ENCODE data around the gene ATP5IF1. TPM values are rescaled to one million over a fixed set of nuclear protein-coding genes. Genes with fewer than 3 reads are reported as not detected.

The ATP5IF1 gene
- total and polyA plus RNA-seq, 10 of the 15 experiments (the other 5 are each of a cell fraction or from before 2014, with no cell fraction given) = 253 to 1,210 (median 418) TPM

DNA sequence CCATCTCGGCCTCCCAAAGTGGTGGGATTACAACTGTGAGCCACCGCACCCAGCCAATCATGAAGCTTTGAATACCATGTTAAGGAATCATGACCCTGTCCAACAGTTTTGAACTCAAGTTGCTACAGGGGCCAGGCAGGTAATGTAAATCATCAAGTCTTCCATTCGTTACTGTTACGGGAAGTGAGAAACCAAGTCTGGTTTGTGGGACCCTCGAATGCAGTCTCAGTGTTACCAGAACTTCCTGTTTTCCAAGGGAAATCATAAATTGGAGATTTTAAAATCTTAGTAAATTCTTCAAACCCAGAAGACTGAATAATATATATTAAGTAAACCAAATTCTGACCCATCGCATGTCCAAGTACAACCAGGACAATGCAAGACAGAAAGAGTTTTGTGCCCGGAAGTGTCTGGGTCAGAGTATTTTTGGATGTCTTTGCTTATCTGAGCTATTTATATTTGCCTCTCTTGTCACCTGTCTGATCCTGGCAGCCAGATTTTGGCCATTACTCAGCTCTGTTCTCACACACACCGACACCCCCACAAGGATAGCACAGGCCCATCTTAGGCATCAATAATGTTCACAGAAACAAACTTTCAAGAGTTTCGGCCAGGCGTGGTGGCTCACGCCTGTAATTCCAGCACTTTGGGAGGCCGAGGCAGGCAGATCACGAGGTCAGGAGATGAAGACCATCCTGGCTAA is 8.8 kb downstream of the ATP5IF1 start (continued):
- TF ChIP-seq, protein P1, sequence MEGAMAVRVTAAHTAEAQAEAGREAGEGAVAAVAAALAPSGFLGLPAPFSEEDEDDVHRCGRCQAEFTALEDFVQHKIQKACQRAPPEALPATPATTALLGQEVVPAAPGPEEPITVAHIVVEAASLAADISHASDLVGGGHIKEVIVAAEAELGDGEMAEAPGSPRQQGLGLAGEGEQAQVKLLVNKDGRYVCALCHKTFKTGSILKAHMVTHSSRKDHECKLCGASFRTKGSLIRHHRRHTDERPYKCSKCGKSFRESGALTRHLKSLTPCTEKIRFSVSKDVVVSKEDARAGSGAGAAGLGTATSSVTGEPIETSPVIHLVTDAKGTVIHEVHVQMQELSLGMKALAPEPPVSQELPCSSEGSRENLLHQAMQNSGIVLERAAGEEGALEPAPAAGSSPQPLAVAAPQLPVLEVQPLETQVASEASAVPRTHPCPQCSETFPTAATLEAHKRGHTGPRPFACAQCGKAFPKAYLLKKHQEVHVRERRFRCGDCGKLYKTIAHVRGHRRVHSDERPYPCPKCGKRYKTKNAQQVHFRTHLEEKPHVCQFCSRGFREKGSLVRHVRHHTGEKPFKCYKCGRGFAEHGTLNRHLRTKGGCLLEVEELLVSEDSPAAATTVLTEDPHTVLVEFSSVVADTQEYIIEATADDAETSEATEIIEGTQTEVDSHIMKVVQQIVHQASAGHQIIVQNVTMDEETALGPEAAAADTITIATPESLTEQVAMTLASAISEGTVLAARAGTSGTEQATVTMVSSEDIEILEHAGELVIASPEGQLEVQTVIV (IDR thresholded peaks at IDR 0.05; ENCODE audit: borderline replicate concordance, partially characterized antibody) = no peak
- TF ChIP-seq BRCA1 (IDR thresholded peaks at IDR 0.05; ENCODE audit: low read depth, low read length) = no peak
- no peak for TF ChIP-seq SMAD1 (IDR thresholded peaks at IDR 0.05; ENCODE audit: low read depth, partially characterized antibody)
- TF ChIP-seq, protein P2, sequence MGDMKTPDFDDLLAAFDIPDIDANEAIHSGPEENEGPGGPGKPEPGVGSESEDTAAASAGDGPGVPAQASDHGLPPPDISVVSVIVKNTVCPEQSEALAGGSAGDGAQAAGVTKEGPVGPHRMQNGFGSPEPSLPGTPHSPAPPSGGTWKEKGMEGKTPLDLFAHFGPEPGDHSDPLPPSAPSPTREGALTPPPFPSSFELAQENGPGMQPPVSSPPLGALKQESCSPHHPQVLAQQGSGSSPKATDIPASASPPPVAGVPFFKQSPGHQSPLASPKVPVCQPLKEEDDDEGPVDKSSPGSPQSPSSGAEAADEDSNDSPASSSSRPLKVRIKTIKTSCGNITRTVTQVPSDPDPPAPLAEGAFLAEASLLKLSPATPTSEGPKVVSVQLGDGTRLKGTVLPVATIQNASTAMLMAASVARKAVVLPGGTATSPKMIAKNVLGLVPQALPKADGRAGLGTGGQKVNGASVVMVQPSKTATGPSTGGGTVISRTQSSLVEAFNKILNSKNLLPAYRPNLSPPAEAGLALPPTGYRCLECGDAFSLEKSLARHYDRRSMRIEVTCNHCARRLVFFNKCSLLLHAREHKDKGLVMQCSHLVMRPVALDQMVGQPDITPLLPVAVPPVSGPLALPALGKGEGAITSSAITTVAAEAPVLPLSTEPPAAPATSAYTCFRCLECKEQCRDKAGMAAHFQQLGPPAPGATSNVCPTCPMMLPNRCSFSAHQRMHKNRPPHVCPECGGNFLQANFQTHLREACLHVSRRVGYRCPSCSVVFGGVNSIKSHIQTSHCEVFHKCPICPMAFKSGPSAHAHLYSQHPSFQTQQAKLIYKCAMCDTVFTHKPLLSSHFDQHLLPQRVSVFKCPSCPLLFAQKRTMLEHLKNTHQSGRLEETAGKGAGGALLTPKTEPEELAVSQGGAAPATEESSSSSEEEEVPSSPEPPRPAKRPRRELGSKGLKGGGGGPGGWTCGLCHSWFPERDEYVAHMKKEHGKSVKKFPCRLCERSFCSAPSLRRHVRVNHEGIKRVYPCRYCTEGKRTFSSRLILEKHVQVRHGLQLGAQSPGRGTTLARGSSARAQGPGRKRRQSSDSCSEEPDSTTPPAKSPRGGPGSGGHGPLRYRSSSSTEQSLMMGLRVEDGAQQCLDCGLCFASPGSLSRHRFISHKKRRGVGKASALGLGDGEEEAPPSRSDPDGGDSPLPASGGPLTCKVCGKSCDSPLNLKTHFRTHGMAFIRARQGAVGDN (IDR thresholded peaks at IDR 0.05) = peak; percentile 67; the same call in 1 of the 2 replicates
- peak; percentile 97 for TF ChIP-seq MEF2A (IDR thresholded peaks at IDR 0.05; ENCODE audit: insufficient read depth, low read depth, low read length)
- 0 out of 2 replicates have a peak, but pooled peaks have one; percentile 15 for TF ChIP-seq TCF12 (IDR thresholded peaks at IDR 0.05; ENCODE audit: low read depth, low read length)
- TF ChIP-seq ZZZ3 (IDR thresholded peaks at IDR 0.05; ENCODE audit: control insufficient read depth, insufficient read length, low read depth) = no peak
- TF ChIP-seq CHD1 (IDR thresholded peaks at IDR 0.05; ENCODE audit: low read depth, low read length) = no peak
- TF ChIP-seq CBX5 (IDR thresholded peaks at IDR 0.05; ENCODE audit: low read depth) = peak; percentile 72; the same call in 1 of the 2 replicates
- TF ChIP-seq, protein P3, sequence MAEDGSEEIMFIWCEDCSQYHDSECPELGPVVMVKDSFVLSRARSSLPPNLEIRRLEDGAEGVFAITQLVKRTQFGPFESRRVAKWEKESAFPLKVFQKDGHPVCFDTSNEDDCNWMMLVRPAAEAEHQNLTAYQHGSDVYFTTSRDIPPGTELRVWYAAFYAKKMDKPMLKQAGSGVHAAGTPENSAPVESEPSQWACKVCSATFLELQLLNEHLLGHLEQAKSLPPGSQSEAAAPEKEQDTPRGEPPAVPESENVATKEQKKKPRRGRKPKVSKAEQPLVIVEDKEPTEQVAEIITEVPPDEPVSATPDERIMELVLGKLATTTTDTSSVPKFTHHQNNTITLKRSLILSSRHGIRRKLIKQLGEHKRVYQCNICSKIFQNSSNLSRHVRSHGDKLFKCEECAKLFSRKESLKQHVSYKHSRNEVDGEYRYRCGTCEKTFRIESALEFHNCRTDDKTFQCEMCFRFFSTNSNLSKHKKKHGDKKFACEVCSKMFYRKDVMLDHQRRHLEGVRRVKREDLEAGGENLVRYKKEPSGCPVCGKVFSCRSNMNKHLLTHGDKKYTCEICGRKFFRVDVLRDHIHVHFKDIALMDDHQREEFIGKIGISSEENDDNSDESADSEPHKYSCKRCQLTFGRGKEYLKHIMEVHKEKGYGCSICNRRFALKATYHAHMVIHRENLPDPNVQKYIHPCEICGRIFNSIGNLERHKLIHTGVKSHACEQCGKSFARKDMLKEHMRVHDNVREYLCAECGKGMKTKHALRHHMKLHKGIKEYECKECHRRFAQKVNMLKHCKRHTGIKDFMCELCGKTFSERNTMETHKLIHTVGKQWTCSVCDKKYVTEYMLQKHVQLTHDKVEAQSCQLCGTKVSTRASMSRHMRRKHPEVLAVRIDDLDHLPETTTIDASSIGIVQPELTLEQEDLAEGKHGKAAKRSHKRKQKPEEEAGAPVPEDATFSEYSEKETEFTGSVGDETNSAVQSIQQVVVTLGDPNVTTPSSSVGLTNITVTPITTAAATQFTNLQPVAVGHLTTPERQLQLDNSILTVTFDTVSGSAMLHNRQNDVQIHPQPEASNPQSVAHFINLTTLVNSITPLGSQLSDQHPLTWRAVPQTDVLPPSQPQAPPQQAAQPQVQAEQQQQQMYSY (CRISPR knock-in tag; IDR thresholded peaks at IDR 0.05) = no peak
- TF ChIP-seq, protein P4, sequence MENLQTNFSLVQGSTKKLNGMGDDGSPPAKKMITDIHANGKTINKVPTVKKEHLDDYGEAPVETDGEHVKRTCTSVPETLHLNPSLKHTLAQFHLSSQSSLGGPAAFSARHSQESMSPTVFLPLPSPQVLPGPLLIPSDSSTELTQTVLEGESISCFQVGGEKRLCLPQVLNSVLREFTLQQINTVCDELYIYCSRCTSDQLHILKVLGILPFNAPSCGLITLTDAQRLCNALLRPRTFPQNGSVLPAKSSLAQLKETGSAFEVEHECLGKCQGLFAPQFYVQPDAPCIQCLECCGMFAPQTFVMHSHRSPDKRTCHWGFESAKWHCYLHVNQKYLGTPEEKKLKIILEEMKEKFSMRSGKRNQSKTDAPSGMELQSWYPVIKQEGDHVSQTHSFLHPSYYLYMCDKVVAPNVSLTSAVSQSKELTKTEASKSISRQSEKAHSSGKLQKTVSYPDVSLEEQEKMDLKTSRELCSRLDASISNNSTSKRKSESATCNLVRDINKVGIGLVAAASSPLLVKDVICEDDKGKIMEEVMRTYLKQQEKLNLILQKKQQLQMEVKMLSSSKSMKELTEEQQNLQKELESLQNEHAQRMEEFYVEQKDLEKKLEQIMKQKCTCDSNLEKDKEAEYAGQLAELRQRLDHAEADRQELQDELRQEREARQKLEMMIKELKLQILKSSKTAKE (IDR thresholded peaks at IDR 0.05; ENCODE audit: low read depth, poor library complexity, severe bottlenecking) = peak; percentile 96
- peak; percentile 64; the same call in 1 of the 2 replicates for TF ChIP-seq TBL1XR1 (IDR thresholded peaks at IDR 0.05; ENCODE audit: low read depth, low read length)
- no peak for TF ChIP-seq SP1 (IDR thresholded peaks at IDR 0.05; ENCODE audit: low read depth, low read length)
- TF ChIP-seq KAT2A (conservative IDR thresholded peaks at IDR 0.05; ENCODE audit: control insufficient read depth, low read depth, low read length) = no peak
- no peak for TF ChIP-seq HDAC2 (IDR thresholded peaks at IDR 0.05)
- TF ChIP-seq, protein P5, sequence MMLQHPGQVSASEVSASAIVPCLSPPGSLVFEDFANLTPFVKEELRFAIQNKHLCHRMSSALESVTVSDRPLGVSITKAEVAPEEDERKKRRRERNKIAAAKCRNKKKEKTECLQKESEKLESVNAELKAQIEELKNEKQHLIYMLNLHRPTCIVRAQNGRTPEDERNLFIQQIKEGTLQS (IDR thresholded peaks at IDR 0.05; ENCODE audit: borderline replicate concordance, extremely low read depth, low read depth, low read length) = no peak
